Measurements from ENCODE around the gene OR10A3.

The OR10A3 gene

DNA sequence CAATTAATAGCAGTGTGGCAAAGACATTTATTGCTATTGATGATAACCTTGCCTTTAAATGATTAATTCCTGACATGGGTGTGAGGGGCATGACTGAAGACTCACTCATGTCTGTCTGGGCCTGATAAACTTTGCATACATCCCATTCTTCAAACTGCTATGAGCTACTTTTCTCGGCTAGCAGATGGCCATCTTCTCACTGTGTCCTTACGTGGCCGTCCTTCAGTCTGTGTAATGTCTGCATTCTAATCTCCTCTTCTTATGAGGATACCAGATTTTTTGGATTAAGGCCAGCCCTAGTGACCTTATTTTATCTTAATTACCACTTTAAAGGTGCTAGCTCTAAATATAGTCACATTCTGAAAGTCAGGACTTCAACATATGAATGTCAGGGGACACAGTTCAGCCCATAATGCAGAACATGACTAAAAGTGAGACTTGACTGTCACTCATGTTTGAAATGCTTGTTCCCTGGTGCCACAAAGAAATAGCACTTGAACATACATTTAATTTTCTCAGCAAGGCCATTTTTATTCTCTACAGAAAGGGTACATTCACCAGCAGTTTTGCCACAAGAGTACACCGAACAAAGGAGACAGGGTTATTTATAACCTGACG, 42.7 kb downstream of the OR10A3 start:
- no peaks in the 10 kb centered on the region for H3K36me3 ChIP-seq

GRCh38 chr11:7896009-7896785, 45.3 kb downstream of the OR10A3 start:
- no peaks in the 10 kb centered on the region for H3K36me3 ChIP-seq
- H3K4me1 ChIP-seq (ENCODE audit: control insufficient read depth in 1 of 2, insufficient read depth in 1 of 2, low read depth in 1 of 2, low read length in 1 of 2): no peaks in the 10 kb centered on the region
- no peak overlapping the region for H3K4me3 ChIP-seq (ENCODE audit: low read depth in 1 of 2, low read length in 1 of 2)
- no peak overlapping the region for H3K27ac ChIP-seq
- peaks cover 7% of the 10 kb centered on the region for H3K27me3 ChIP-seq
- TF ChIP-seq, protein P1, sequence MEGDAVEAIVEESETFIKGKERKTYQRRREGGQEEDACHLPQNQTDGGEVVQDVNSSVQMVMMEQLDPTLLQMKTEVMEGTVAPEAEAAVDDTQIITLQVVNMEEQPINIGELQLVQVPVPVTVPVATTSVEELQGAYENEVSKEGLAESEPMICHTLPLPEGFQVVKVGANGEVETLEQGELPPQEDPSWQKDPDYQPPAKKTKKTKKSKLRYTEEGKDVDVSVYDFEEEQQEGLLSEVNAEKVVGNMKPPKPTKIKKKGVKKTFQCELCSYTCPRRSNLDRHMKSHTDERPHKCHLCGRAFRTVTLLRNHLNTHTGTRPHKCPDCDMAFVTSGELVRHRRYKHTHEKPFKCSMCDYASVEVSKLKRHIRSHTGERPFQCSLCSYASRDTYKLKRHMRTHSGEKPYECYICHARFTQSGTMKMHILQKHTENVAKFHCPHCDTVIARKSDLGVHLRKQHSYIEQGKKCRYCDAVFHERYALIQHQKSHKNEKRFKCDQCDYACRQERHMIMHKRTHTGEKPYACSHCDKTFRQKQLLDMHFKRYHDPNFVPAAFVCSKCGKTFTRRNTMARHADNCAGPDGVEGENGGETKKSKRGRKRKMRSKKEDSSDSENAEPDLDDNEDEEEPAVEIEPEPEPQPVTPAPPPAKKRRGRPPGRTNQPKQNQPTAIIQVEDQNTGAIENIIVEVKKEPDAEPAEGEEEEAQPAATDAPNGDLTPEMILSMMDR (IDR thresholded peaks at IDR 0.05): no peak
- no peaks in the 10 kb centered on the region for H3K9me3 ChIP-seq

More for the DNA sequence above, 42.7 kb downstream of the OR10A3 start:
- TF ChIP-seq, protein P1 (IDR thresholded peaks at IDR 0.05): no peak
- Histone ChIP-seq H3K27me3 (no peaks in the 10 kb centered on the region), H3K9me3 (no peaks in the 10 kb centered on the region), H3K4me3 (ENCODE audit: low read depth in 1 of 2, low read length in 1 of 2) (no peak overlapping the region), H3K4me1 (ENCODE audit: control insufficient read depth in 1 of 2, insufficient read depth in 1 of 2, low read depth in 1 of 2, low read length in 1 of 2) (no peaks in the 10 kb centered on the region), H3K27ac (no peak overlapping the region)

DNA sequence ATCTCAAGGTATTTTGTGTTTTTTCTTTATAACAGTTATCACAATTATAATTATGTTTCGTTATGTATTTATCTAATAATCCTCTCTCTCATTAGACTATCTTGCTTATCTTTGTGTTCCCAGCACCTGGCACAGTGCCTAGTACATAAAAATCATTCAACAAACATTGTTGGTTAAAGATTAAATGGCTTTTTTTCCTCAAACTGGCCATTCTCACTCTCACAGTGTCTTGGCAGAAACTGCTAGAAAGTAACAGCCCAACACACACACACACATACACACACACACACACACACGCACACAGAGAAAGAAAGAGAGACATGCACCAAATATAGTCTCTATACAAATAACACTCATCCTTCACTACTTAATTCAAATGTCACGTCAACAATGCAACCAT, 47.3 kb downstream of the OR10A3 start:
- no peaks in the 10 kb centered on the region for H3K36me3 ChIP-seq

DNA sequence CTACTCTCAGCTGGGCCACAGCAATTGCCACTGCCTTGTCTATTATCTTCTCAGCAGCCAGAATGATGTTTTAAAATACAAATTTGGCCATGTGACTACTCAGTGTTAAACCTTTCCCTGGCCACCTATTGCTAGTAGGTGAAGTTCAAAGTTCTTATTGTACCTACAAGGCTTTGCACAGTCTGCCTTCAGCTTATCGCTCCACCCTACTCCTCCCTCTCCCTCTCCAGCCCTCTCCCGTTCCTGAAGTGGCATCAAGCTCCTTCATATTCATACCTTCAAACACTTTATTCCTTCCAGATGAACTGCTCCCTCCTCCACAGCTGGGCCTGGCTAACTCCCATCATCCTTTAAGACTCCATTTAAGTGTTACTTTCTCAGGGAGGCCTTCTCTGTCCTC, 47.7 kb downstream of the OR10A3 start:
- Histone ChIP-seq H3K9me3 (no peaks in the 10 kb centered on the region), H3K4me3 (ENCODE audit: low read depth in 1 of 2, low read length in 1 of 2) (no peak overlapping the region), H3K4me1 (ENCODE audit: control insufficient read depth in 1 of 2, insufficient read depth in 1 of 2, low read depth in 1 of 2, low read length in 1 of 2) (no peaks in the 10 kb centered on the region), H3K27me3 (peaks cover 25% of the 10 kb centered on the region), H3K27ac (no peak overlapping the region), H3K36me3 (no peaks in the 10 kb centered on the region)
- TF ChIP-seq, protein P1 (IDR thresholded peaks at IDR 0.05): no peak

More for the DNA sequence above, 47.3 kb downstream of the OR10A3 start:
- TF ChIP-seq, protein P1 (IDR thresholded peaks at IDR 0.05): no peak
- no peaks in the 10 kb centered on the region for H3K4me1 ChIP-seq (ENCODE audit: control insufficient read depth in 1 of 2, insufficient read depth in 1 of 2, low read depth in 1 of 2, low read length in 1 of 2)
- H3K4me3 ChIP-seq (ENCODE audit: low read depth in 1 of 2, low read length in 1 of 2): no peak overlapping the region
- H3K27me3 ChIP-seq: peaks cover 25% of the 10 kb centered on the region
- H3K9me3 ChIP-seq: no peaks in the 10 kb centered on the region
- H3K27ac ChIP-seq: no peak overlapping the region

DNA sequence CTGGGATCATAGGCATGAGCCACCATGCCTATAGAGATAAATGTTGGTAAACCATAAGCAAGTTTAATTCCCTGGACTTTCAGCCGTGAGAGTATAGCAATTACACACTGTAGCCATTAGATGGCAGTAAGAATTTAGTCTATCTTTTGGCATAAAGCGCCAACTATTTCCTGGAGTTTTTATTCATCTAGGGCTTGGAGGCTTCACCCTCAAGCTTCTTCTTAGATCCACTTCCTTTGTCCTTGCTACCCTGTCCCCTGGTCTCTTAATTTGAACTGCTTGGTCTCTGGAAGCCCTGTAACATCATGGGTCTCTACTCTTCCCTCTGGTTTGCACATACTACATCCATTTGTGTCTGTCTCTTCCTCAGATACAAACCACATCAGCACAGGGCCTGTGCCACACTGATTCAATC, 48.7 kb downstream of the OR10A3 start:
- Histone ChIP-seq H3K4me3 (ENCODE audit: low read depth in 1 of 2, low read length in 1 of 2) (no peak overlapping the region), H3K27ac (no peak overlapping the region), H3K9me3 (no peaks in the 10 kb centered on the region), H3K27me3 (peaks cover 25% of the 10 kb centered on the region), H3K4me1 (ENCODE audit: control insufficient read depth in 1 of 2, insufficient read depth in 1 of 2, low read depth in 1 of 2, low read length in 1 of 2) (no peaks in the 10 kb centered on the region), H3K36me3 (no peaks in the 10 kb centered on the region)
- TF ChIP-seq, protein P1 (IDR thresholded peaks at IDR 0.05): no peak

Data from neutrophil (primary cell).